Mononuclear cell (primary cell): Measurements from ENCODE around the gene CPNE1. TPM values are rescaled to one million over a fixed set of nuclear protein-coding genes. Genes with fewer than 3 reads are reported as not detected.

Source experiments
- H3K27me3 ChIP-seq: 2 replicates; pipeline ENCODE4 v1.6.0; 2011; ENCODE audit warnings: low read length, control low read depth; ENCODE audit not compliant: insufficient read depth
- H3K4me1 ChIP-seq: 2 replicates; pipeline ENCODE4 v1.5.1; 2011; ENCODE audit warnings: mild to moderate bottlenecking, low read length, control low read depth; ENCODE audit not compliant: insufficient read depth
- H3K4me3 ChIP-seq: 2 replicates; pipeline ENCODE4 v1.5.1; 2011; ENCODE audit warnings: mild to moderate bottlenecking, low read length, moderate library complexity
- H3K9me3 ChIP-seq: 2 replicates; pipeline ENCODE4 v1.5.1; 2011; ENCODE audit warnings: low read depth, mild to moderate bottlenecking, control low read depth, low read length
- total RNA-seq: library from RNA; depleted of rRNA; stranded (reverse); fragments of >200 nt; gene quantifications from one replicate; pipeline ENCODE4 v1.2.3, GENCODE V29; 2012

CPNE1 gene
- total RNA-seq, 1 donor = 74.5 TPM

GRCh38 chr20:35669681-35670080 is 5.0 kb upstream of the CPNE1 start:
- Histone ChIP-seq H3K9me3 (no peaks in the 10 kb centered on the region), H3K4me3 (no peak overlapping the region), H3K4me1 (no peaks in the 10 kb centered on the region), H3K27me3 (no peaks in the 10 kb centered on the region)

- Histone ChIP-seq H3K4me1 (no peaks in the 10 kb centered on the region), H3K4me3 (no peak overlapping the region), H3K27me3 (no peaks in the 10 kb centered on the region), H3K9me3 (no peaks in the 10 kb centered on the region)
Observed at GRCh38 chr20:35669221-35669620, 4.5 kb upstream of the CPNE1 start.

GRCh38 chr20:35665949-35666288 is 1.2 kb upstream of the CPNE1 start:
- H3K27me3 ChIP-seq = no peaks in the 10 kb centered on the region
- no peaks in the 10 kb centered on the region for H3K9me3 ChIP-seq
- H3K4me1 ChIP-seq = peaks cover 27% of the 10 kb centered on the region
- H3K4me3 ChIP-seq = no peak overlapping the region

- no peaks in the 10 kb centered on the region for H3K9me3 ChIP-seq
- H3K4me1 ChIP-seq = peaks cover 43% of the 10 kb centered on the region
- H3K4me3 ChIP-seq = peak overlapping the region; percentile 82
- no peaks in the 10 kb centered on the region for H3K27me3 ChIP-seq
Observed at GRCh38 chr20:35663516-35664465, 909 bp downstream of the CPNE1 start.

GRCh38 chr20:35662551-35662950 is 2.1 kb downstream of the CPNE1 start:
- no peaks in the 10 kb centered on the region for H3K27me3 ChIP-seq
- peaks cover 51% of the 10 kb centered on the region for H3K4me1 ChIP-seq
- no peaks in the 10 kb centered on the region for H3K9me3 ChIP-seq
- no peak overlapping the region for H3K4me3 ChIP-seq

GRCh38 chr20:35661908-35662307 is 2.8 kb downstream of the CPNE1 start:
- Histone ChIP-seq H3K4me3 (no peak overlapping the region), H3K27me3 (no peaks in the 10 kb centered on the region), H3K4me1 (peaks cover 55% of the 10 kb centered on the region), H3K9me3 (no peaks in the 10 kb centered on the region)

GRCh38 chr20:35661053-35661452 is 3.6 kb downstream of the CPNE1 start:
- H3K27me3 ChIP-seq = no peaks in the 10 kb centered on the region
- H3K4me1 ChIP-seq = peaks cover 59% of the 10 kb centered on the region
- H3K4me3 ChIP-seq = no peak overlapping the region
- H3K9me3 ChIP-seq = no peaks in the 10 kb centered on the region

GRCh38 chr20:35660122-35660937 is 4.4 kb downstream of the CPNE1 start:
- Histone ChIP-seq H3K4me1 (peaks cover 59% of the 10 kb centered on the region), H3K27me3 (no peaks in the 10 kb centered on the region), H3K4me3 (no peak overlapping the region), H3K9me3 (no peaks in the 10 kb centered on the region)

- no peaks in the 10 kb centered on the region for H3K27me3 ChIP-seq
- no peaks in the 10 kb centered on the region for H3K9me3 ChIP-seq
- H3K4me1 ChIP-seq = peaks cover 45% of the 10 kb centered on the region
- H3K4me3 ChIP-seq = no peak overlapping the region
Observed at GRCh38 chr20:35657271-35657670, 7.4 kb downstream of the CPNE1 start.

GRCh38 chr20:35654415-35654814 is 10.3 kb downstream of the CPNE1 start:
- Histone ChIP-seq H3K9me3 (no peaks in the 10 kb centered on the region), H3K4me3 (no peak overlapping the region), H3K27me3 (no peaks in the 10 kb centered on the region), H3K4me1 (peaks cover 21% of the 10 kb centered on the region)

GRCh38 chr20:35653893-35654292 is 10.8 kb downstream of the CPNE1 start:
- Histone ChIP-seq H3K27me3 (no peaks in the 10 kb centered on the region), H3K4me1 (peaks cover 17% of the 10 kb centered on the region), H3K9me3 (no peaks in the 10 kb centered on the region), H3K4me3 (no peak overlapping the region)

- no peak overlapping the region for H3K4me3 ChIP-seq
- no peaks in the 10 kb centered on the region for H3K27me3 ChIP-seq
- peaks cover 13% of the 10 kb centered on the region for H3K4me1 ChIP-seq
- no peaks in the 10 kb centered on the region for H3K9me3 ChIP-seq
Observed at GRCh38 chr20:35653430-35653734, 11.3 kb downstream of the CPNE1 start.

GRCh38 chr20:35652641-35653429 is 11.9 kb downstream of the CPNE1 start:
- no peaks in the 10 kb centered on the region for H3K27me3 ChIP-seq
- no peak overlapping the region for H3K4me3 ChIP-seq
- peaks cover 10% of the 10 kb centered on the region for H3K4me1 ChIP-seq
- H3K9me3 ChIP-seq = no peaks in the 10 kb centered on the region

- Histone ChIP-seq H3K27me3 (no peaks in the 10 kb centered on the region), H3K4me3 (no peak overlapping the region), H3K9me3 (no peaks in the 10 kb centered on the region), H3K4me1 (peaks cover 4% of the 10 kb centered on the region)
Observed at GRCh38 chr20:35651958-35652357, 12.7 kb downstream of the CPNE1 start.

- peaks cover 3% of the 10 kb centered on the region for H3K4me1 ChIP-seq
- H3K27me3 ChIP-seq = no peaks in the 10 kb centered on the region
- no peaks in the 10 kb centered on the region for H3K9me3 ChIP-seq
- no peak overlapping the region for H3K4me3 ChIP-seq
Observed at GRCh38 chr20:35650632-35651031, 14.1 kb downstream of the CPNE1 start.
